K562 (cell line): Measurements from ENCODE around the gene CALML3. TPM values are rescaled to one million over a fixed set of nuclear protein-coding genes. Genes with fewer than 3 reads are reported as not detected.
A peak's percentile ranks its signal among the peaks of the same experiment; 100 is the strongest.
"Not testable (repeated sequence)": the region's sequence is repeated elsewhere in the genome, so short reads cannot be mapped to it uniquely, and the experiment has no call there.

ENCODE experiments used
- ATAC-seq: fragments of 200-7000 bp; cut with Tn5 transposase; 3 replicates; pipeline ENCODE4 v1.9.1; 2020; ENCODE audit warnings: moderate library complexity
- BruUV-seq: library from RNA; stranded (reverse); fragments of 400-500 nt; replicated peaks from 2 replicates; lab custom pipeline; 2021; lab: Mats Ljungman, UMichigan
- CTCF ChIA-PET: fragments of 300-600 bp; formaldehyde crosslinking; extraction: SDS; loops from one replicate; lab custom pipeline; 2021; ENCODE audit warnings: low intra/inter-chr PET ratio; lab: Yijun Ruan, JAX
- POLR2A ChIA-PET: fragments of 300-600, 350-650 bp; sonication (Branson Sonifier 250); formaldehyde crosslinking; extraction: SDS; loops from one replicate; lab custom pipeline; 2021; ENCODE audit warnings: antibody characterized with exemption, inconsistent platforms; lab: Yijun Ruan, JAX
- DNase-seq, 4 experiments: peaks; one replicate each; pipeline versions ENCODE4 v3.0.0 to v3.0.0-alpha.2; 2011 to 2018; ENCODE audit warnings: low spot score in 3 of 4, mixed read lengths in 3 of 4; ENCODE audit errors: extremely low read depth in 1 of 4
- FAIRE-seq: peaks from 2 replicates; lab custom pipeline; 2011; peaks lifted over from hg19 to GRCh38; lab: Jason Lieb, UNC
- H2AFZ ChIP-seq: 2 replicates; pipeline ENCODE4 v1.6.0; 2011; ENCODE audit warnings: low read depth, low read length, control low read depth, inconsistent platforms
- H3K27ac ChIP-seq: fragments of 200-600 bp; 3 replicates; pipeline ENCODE4 v1.8.0; 2011; ENCODE audit warnings: low read depth, mild to moderate bottlenecking, control low read depth, inconsistent platforms, low read length, moderate library complexity, mixed read lengths; ENCODE audit errors: extremely low read depth
- H3K27me3 ChIP-seq, 2 experiments: fragments of 300-600 bp in 1 of 2; 2 replicates in 1 of 2; 3 replicates in 1 of 2; pipeline versions ENCODE4 v1.6.0 to v1.8.0; 2011; ENCODE audit warnings: inconsistent platforms in 2 of 2, low read length in 2 of 2, mild to moderate bottlenecking in 1 of 2, mixed read lengths in 1 of 2, moderate library complexity in 1 of 2; ENCODE audit not compliant: control insufficient read depth in 2 of 2, insufficient read depth in 2 of 2
- H3K36me3 ChIP-seq: fragments of 300-600 bp; 3 replicates; pipeline ENCODE4 v1.8.0; 2011; ENCODE audit warnings: mild to moderate bottlenecking, low read length, inconsistent platforms; ENCODE audit not compliant: control insufficient read depth, insufficient read depth
- H3K4me1 ChIP-seq, 2 experiments: fragments of 200-600 bp in 1 of 2; replicated peaks in 1 of 2; 2 replicates in 1 of 2; 3 replicates in 1 of 2; pipeline versions ENCODE4 v1.5.1 to v1.8.0; 2011; ENCODE audit warnings: inconsistent platforms in 2 of 2, low read length in 2 of 2, mild to moderate bottlenecking in 1 of 2, mixed read lengths in 1 of 2, moderate library complexity in 1 of 2; ENCODE audit not compliant: control insufficient read depth in 2 of 2, insufficient read depth in 2 of 2
- H3K4me2 ChIP-seq: 2 replicates; pipeline ENCODE4 v1.6.1; 2011; ENCODE audit warnings: low read length, control low read depth, inconsistent platforms, mixed read lengths; ENCODE audit not compliant: insufficient read depth
- H3K4me3 ChIP-seq: fragments of 200-600 bp; sonication (generic), shearing (Covaris generic); 2 replicates; pipeline ENCODE4 v1.5.1; 2016; ENCODE audit warnings: control low read depth, inconsistent platforms
- H3K79me2 ChIP-seq: fragments of 200-600 bp; 3 replicates; pipeline ENCODE4 v1.8.0; 2011; ENCODE audit warnings: low read length, inconsistent platforms; ENCODE audit not compliant: control insufficient read depth, insufficient read depth
- H3K9ac ChIP-seq, 2 experiments: 2 replicates each; pipeline versions ENCODE4 v1.6.0 to v1.6.1; 2011; ENCODE audit warnings: low read depth in 2 of 2, low read length in 2 of 2, control low read depth in 1 of 2, inconsistent platforms in 1 of 2, mild to moderate bottlenecking in 1 of 2, mixed read lengths in 1 of 2; ENCODE audit not compliant: insufficient read depth in 1 of 2
- H3K9me1 ChIP-seq: one replicate; pipeline ENCODE4 v1.6.0; 2011; ENCODE audit warnings: inconsistent platforms, mild to moderate bottlenecking, low read length, moderate library complexity; ENCODE audit not compliant: control insufficient read depth, insufficient read depth
- H3K9me3 ChIP-seq: replicated peaks from 2 replicates; pipeline ENCODE4 v1.5.1; 2011; ENCODE audit warnings: low read depth, low read length, inconsistent platforms; ENCODE audit not compliant: control insufficient read depth, insufficient read depth
- H4K20me1 ChIP-seq: replicated peaks from 2 replicates; pipeline ENCODE4 v1.6.1; 2011; ENCODE audit warnings: low read length, inconsistent platforms, mixed read lengths; ENCODE audit not compliant: control insufficient read depth, insufficient read depth
- AFF1 ChIP-seq, 2 experiments: fragments of 450-650 bp; IDR thresholded peaks; 2 replicates each; pipeline ENCODE4 v1.6.1; 2018; ENCODE audit warnings: mild to moderate bottlenecking in 2 of 2, low read depth in 1 of 2; ENCODE audit not compliant: partially characterized antibody in 2 of 2
- ARID1B ChIP-seq: fragments of 450-650 bp; IDR thresholded peaks from 2 replicates; pipeline ENCODE4 v1.6.1; 2016; ENCODE audit warnings: antibody characterized with exemption, mild to moderate bottlenecking, inconsistent platforms
- DACH1 ChIP-seq: fragments of 450-650 bp; IDR thresholded peaks from 2 replicates; pipeline ENCODE4 v1.6.1; 2018; ENCODE audit not compliant: partially characterized antibody
- DMBX1 ChIP-seq: fragments of 250-450 bp; sonication (Bioruptor Pico); IDR thresholded peaks from 2 replicates; pipeline ENCODE4 v1.8.0; 2022; ENCODE audit warnings: inconsistent platforms, mild to moderate bottlenecking, moderate library complexity, borderline replicate concordance
- DPF2 ChIP-seq: fragments of 450-650 bp; IDR thresholded peaks from 2 replicates; pipeline ENCODE4 v1.6.1; 2016
- FOXA3 ChIP-seq, 2 experiments: fragments of 450-650 bp in 1 of 2; sonication (generic) in 1 of 2; formaldehyde crosslinking; IDR thresholded peaks in 1 of 2; conservative IDR thresholded peaks in 1 of 2; 2 replicates each; pipeline versions ENCODE4 v1.4.0 to v1.8.0; 2020 to 2022; ENCODE audit warnings: mild to moderate bottlenecking in 2 of 2, missing genetic modification reagents in 1 of 2
- FOXK2 ChIP-seq, 2 experiments: fragments of 450-650 bp; IDR thresholded peaks in 1 of 2; conservative IDR thresholded peaks in 1 of 2; 2 replicates each; pipeline ENCODE4 v1.6.1; 2016; ENCODE audit warnings: low read depth in 2 of 2, mild to moderate bottlenecking in 1 of 2
- MAFG ChIP-seq: fragments of 450-650 bp; conservative IDR thresholded peaks from 2 replicates; pipeline ENCODE4 v1.6.1; 2016; ENCODE audit warnings: missing genetic modification characterization, missing compliant biosample characterization
- MLLT1 ChIP-seq, 2 experiments: fragments of 450-650 bp; IDR thresholded peaks; 2 replicates each; pipeline ENCODE4 v1.6.1; 2016
- NR2C2 ChIP-seq, 2 experiments: fragments of 200-800 bp in 1 of 2; sonication (Bioruptor generic) in 1 of 2; sonication (generic) in 1 of 2; formaldehyde crosslinking in 1 of 2; IDR thresholded peaks; 2 replicates each; pipeline versions ENCODE4 v1.6.1 to v1.8.0; 2016 to 2022; ENCODE audit warnings: mild to moderate bottlenecking in 1 of 2, missing compliant biosample characterization in 1 of 2, missing genetic modification characterization in 1 of 2, missing genetic modification reagents in 1 of 2
- POLR2A ChIP-seq: fragments of 450-650 bp; conservative IDR thresholded peaks from 2 replicates; pipeline ENCODE4 v1.6.1; 2016
- SMARCE1 ChIP-seq: fragments of 450-650 bp; IDR thresholded peaks from 2 replicates; pipeline ENCODE4 v1.7.1; 2016; ENCODE audit warnings: mild to moderate bottlenecking
- ZFP1 ChIP-seq: fragments of 450-650 bp; formaldehyde crosslinking; IDR thresholded peaks from 2 replicates; pipeline ENCODE4 v1.4.0; 2020; ENCODE audit warnings: mild to moderate bottlenecking, mixed read lengths
- ZNF175 ChIP-seq: fragments of 200-800 bp; sonication (Bioruptor generic); IDR thresholded peaks from 2 replicates; pipeline ENCODE4 v1.6.1; 2016; ENCODE audit warnings: low read depth, mild to moderate bottlenecking, missing genetic modification characterization, missing compliant biosample characterization
- ZNF311 ChIP-seq: fragments of 250-450 bp; sonication (Bioruptor Pico); IDR thresholded peaks from 2 replicates; pipeline ENCODE4 v1.4.0; 2020; ENCODE audit warnings: mild to moderate bottlenecking, moderate library complexity
- WGBS: fragments of 100-300 bp; shearing (Covaris generic); methylation state at CpG from one replicate; pipeline ENCODE4 v1.1.6; 2016; ENCODE audit warnings: low coverage, mixed read lengths; ENCODE audit not compliant: insufficient coverage; ENCODE audit errors: missing lambda C conversion rate; 5-methylcytosine and 5-hydroxymethylcytosine counted together
- in situ Hi-C: fragments of 300-500 bp; cut with MboI; formaldehyde crosslinking; loops from 4 replicates; pipeline ENCODE4 v1.15.0; 2018; ENCODE audit warnings: inconsistent platforms, mixed read lengths
- intact Hi-C: fragments of 100-400 bp; cut with micrococcal nuclease; formaldehyde crosslinking; loops from 2 replicates; pipeline ENCODE4 v1.14.2; 2022
- polyA plus RNA-seq, 8 experiments: library from polyadenylated mRNA; depleted of rRNA in 4 of 8; stranded (reverse) in 5 of 8; unstranded in 3 of 8; fragments of >200 nt; fragmentation: Nextera tagmentation in 2 of 8; fragmentation: Illumina TruSeq in 1 of 8; extraction: Ambion mirVana in 2 of 8; extraction: Trizol in 1 of 8; gene quantifications; 2 replicates each; pipeline versions ENCODE4 v1.2.1 to v1.2.3, GENCODE V29; 2011 to 2014; ENCODE audit warnings: inconsistent platforms in 1 of 8, missing spikeins in 1 of 8
- total RNA-seq, 7 experiments: library from RNA; depleted of rRNA in 6 of 7; stranded (reverse); fragments of >200 nt in 6 of 7; fragmentation: Illumina TruSeq in 2 of 7; extraction: Trizol in 2 of 7; gene quantifications; 2 replicates each; pipeline versions ENCODE4 v1.2.1 to v1.2.3, GENCODE V29; 2011 to 2021; ENCODE audit warnings: low replicate concordance in 1 of 7

Gene CALML3
- total and polyA plus RNA-seq, 9 of the 15 experiments (the other 6 are each of a cell fraction or from before 2014, with no cell fraction given): not detected

DNA sequence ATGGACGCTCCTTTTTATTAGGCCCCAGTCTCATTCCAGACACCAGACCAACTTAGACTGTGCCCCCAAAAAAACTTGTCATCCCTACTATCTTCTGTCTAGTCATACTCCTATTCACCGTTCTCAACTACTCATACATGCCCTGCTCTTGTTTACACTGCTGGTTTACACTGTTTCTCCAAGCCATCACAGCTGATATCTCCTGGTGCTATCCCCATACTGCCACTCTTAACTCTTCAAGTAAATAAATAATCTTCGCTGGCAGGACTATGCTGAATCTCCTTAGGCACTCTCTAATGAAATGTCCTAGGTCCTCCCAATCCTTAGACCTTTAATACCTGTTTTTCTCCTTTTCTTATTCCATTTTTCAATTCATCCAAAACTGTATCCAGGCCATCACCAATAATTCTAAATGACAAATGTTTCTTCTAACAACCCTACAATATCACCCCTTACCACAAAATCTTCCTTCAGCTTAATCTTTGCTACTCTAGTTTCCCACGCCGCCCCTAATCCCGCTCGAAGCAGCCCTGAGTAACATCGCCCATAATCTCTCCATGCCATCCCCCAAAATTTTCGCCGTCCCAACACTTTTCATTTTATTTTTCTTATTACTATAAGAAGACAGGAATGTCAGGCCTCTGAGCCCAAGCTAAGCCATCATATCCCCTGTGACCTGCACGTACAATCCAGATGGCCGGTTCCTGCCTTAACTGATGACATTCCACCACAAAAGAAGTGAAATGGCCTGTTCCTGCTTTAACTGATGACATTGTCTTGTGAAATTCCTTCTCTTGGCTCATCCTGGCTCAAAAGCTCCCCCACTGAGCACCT lies 48.6 kb upstream of the CALML3 start:
- H4K20me1 ChIP-seq; FAIRE-seq; H2AFZ ChIP-seq; H3K9me1 ChIP-seq; H3K36me3 ChIP-seq; H3K27me3 ChIP-seq; H3K9me3 ChIP-seq; in situ Hi-C loops; DNase-seq; BruUV-seq; ATAC-seq; CTCF ChIA-PET; intact Hi-C loops; TF ChIP-seq NR2C2 (CRISPR knock-in tag; IDR thresholded peaks at IDR 0.05): not testable (repeated sequence)
- Histone ChIP-seq H3K4me3 (peak overlapping the region; percentile 1; the same call in 1 of the 2 replicates), H3K9ac (peak overlapping the region; percentile 84 to 85; a peak in 3 of 4 replicates), H3K79me2 (peaks cover 92% of the 10 kb centered on the region), H3K4me2 (peak overlapping the region; percentile 100), H3K27ac (peak overlapping the region; percentile 94), H3K4me1 (peaks cover 20 to 36% of the 10 kb centered on the region in 2 experiments)
- WGBS: 24% methylated on average over 11 of the region's 12 CpGs
- POLR2A ChIA-PET: interaction anchor here (1.0 to 7.0 kb wide), 3 partner anchors 9 to 21 kb away, joined by 4 to 43 read pairs (median 5); no protein-coding TSS in a partner anchor
- TF ChIP-seq AFF1 (IDR thresholded peaks at IDR 0.05; ENCODE audit: low read depth in 1 of 2, partially characterized antibody in 2 of 2): peak; percentile 44 to 61
- peak; percentile 53; the same call in 1 of the 2 replicates for TF ChIP-seq DMBX1 (CRISPR knock-in tag)
- peak; percentile 39; the same call in 1 of the 2 replicates for TF ChIP-seq SMARCE1
- 0 out of 2 replicates have a peak, but pooled peaks have one; percentile 34 for TF ChIP-seq ZNF311 (CRISPR knock-in tag)
- 0 out of 2 replicates have a peak, but pooled peaks have one; percentile 26 for TF ChIP-seq POLR2A
- TF ChIP-seq FOXK2 (conservative IDR thresholded peaks at IDR 0.05 in 1 of 2, IDR thresholded peaks at IDR 0.05 in 1 of 2; ENCODE audit: low read depth in 2 of 2): peak; percentile 92 to 95
- TF ChIP-seq ARID1B: peak; percentile 46
- peak; percentile 37 to 89; a peak in 3 of 4 replicates for TF ChIP-seq FOXA3 (CRISPR knock-in tag; conservative IDR thresholded peaks at IDR 0.05 in 1 of 2, IDR thresholded peaks at IDR 0.05 in 1 of 2)
- peak; percentile 61 for TF ChIP-seq MAFG
- TF ChIP-seq ZNF175 (CRISPR knock-in tag): peak; percentile 54; the same call in 1 of the 2 replicates
- peak; percentile 75 for TF ChIP-seq DACH1
- TF ChIP-seq MLLT1 (IDR thresholded peaks at IDR 0.05): peak in 1 of 2 experiments; percentile 84; a peak in 2 of 4 replicates
- TF ChIP-seq NR2C2 (tag; IDR thresholded peaks at IDR 0.05): peak; percentile 23; the same call in 1 of the 2 replicates
- TF ChIP-seq ZFP1: 0 out of 2 replicates have a peak, but pooled peaks have one; percentile 13
- TF ChIP-seq DPF2: peak; percentile 64
